H7 (cell line): ENCODE results near the gene POLD3. TPM values are rescaled to one million over a fixed set of nuclear protein-coding genes. Genes with fewer than 3 reads are reported as not detected.

Experiments
- DNase-seq: peaks from one replicate; pipeline ENCODE4 v3.0.0; 2012
- H3K27me3 ChIP-seq: 2 replicates; pipeline ENCODE4 v1.6.0; 2011; ENCODE audit warnings: mild to moderate bottlenecking, low read length; ENCODE audit not compliant: control insufficient read depth, insufficient read depth
- H3K36me3 ChIP-seq: replicated peaks from 2 replicates; pipeline ENCODE4 v1.5.1; 2011; ENCODE audit warnings: low read length; ENCODE audit not compliant: control insufficient read depth, insufficient read depth
- H3K4me3 ChIP-seq: 2 replicates; pipeline ENCODE4 v1.5.1; 2011; ENCODE audit warnings: low read depth, mild to moderate bottlenecking, control low read depth, low read length, moderate library complexity; ENCODE audit not compliant: insufficient read depth
- total RNA-seq: library from RNA; depleted of rRNA; stranded (reverse); fragments of >200 nt; shearing (Covaris generic); gene quantifications from 2 replicates; pipeline ENCODE4 v1.2.3, GENCODE V29; 2014; rRNA removed

Gene POLD3
- 31.8 and 36.8 TPM in 2 replicates for total RNA-seq

GRCh38 chr11:74592441-74593362 lies at the start of gene POLD3:
Gene POLD3 (plus strand): TSS chr11:74592582. CDS start chr11:74592659, 77 bp downstream.
- Histone ChIP-seq H3K36me3 (no peaks in the 10 kb centered on the region; the same call in 1 of the 2 replicates), H3K27me3 (no peaks in the 10 kb centered on the region), H3K4me3 (peak within 1 kb of the TSS; percentile 98)
- DNase-seq, result peak; percentile 91

DNA sequence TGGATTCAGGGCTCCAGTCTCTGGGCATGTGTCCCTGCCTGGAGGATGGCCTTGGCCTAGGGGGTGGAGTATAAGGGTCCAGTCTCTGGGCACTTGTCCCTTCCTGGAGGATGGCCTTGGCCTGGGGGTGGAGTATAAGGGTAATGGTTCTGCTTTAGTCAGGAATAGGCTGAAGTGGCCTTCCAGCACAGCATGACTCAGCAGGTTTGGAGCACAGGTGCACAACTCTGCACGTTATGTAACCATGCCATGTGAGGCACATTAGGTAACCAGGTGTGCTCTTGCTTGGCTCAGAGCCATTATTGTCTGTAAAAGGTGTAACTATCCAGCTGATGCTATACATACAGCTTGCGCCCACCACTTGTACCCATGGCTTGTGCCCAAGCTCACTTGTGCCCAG lies 48.4 kb upstream of the POLD3 start:
- no peak for DNase-seq
- Histone ChIP-seq H3K4me3 (no peak overlapping the region), H3K36me3 (no peaks in the 10 kb centered on the region), H3K27me3 (no peaks in the 10 kb centered on the region)

DNA sequence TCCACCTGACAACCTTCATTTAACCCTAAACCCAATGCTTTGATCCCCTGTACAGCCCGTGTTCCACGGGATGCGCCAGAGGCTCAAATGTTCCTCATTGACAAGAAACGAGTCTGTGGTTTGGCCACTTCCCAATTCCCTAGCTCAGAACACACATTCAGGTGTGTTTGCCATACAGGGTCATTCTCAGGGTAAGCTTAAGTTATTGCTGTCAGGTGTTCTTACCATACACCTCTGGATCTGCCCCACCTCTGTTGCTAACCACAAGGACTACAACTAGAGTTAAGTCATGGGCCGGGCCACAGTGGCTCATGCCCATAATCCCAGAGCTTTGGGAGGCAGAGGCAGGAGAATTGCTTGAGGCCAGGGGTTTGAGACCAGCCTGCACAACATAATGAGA lies 45.6 kb upstream of the POLD3 start:
- no peak for DNase-seq
- H3K27me3 ChIP-seq, result no peaks in the 10 kb centered on the region
- H3K36me3 ChIP-seq, result no peaks in the 10 kb centered on the region
- no peak overlapping the region for H3K4me3 ChIP-seq

GRCh38 chr11:74550991-74551753 lies 41.2 kb upstream of the POLD3 start:
- H3K27me3 ChIP-seq, result no peaks in the 10 kb centered on the region
- no peak for DNase-seq
- no peak overlapping the region for H3K4me3 ChIP-seq
- no peaks in the 10 kb centered on the region for H3K36me3 ChIP-seq

- H3K27me3 ChIP-seq, result no peaks in the 10 kb centered on the region
- no peak overlapping the region for H3K4me3 ChIP-seq
- no peaks in the 10 kb centered on the region for H3K36me3 ChIP-seq
- no peak for DNase-seq
Measured at GRCh38 chr11:74551754-74552145, 40.6 kb upstream of the POLD3 start.

- Histone ChIP-seq H3K4me3 (no peak overlapping the region), H3K36me3 (no peaks in the 10 kb centered on the region), H3K27me3 (no peaks in the 10 kb centered on the region)
- DNase-seq, result no peak
Measured at GRCh38 chr11:74557526-74557925, 34.9 kb upstream of the POLD3 start.

- DNase-seq, result no peak
- H3K36me3 ChIP-seq, result no peaks in the 10 kb centered on the region
- no peak overlapping the region for H3K4me3 ChIP-seq
- H3K27me3 ChIP-seq, result no peaks in the 10 kb centered on the region
Measured at GRCh38 chr11:74559110-74559933, 33.1 kb upstream of the POLD3 start.

DNA sequence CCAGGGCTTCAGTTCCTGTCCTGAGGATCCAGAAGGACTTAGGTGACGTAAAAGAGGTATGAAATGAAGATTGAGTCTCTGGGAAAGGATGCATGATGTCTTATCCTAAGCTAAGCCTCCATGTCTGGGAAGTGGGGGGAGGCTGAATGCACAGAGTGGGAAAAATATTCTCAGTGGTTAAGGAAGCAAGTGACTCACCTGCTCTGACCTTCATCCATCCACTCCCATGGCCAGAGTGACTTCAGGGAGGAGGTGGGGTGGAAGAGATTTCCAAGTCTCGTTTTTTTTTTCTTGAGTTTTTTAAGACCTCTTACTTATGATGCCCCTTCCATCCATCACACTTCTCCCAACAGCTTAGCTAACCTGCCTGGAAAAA lies 32.5 kb upstream of the POLD3 start:
- DNase-seq, result no peak
- Histone ChIP-seq H3K27me3 (no peaks in the 10 kb centered on the region), H3K36me3 (no peaks in the 10 kb centered on the region), H3K4me3 (no peak overlapping the region)

DNA sequence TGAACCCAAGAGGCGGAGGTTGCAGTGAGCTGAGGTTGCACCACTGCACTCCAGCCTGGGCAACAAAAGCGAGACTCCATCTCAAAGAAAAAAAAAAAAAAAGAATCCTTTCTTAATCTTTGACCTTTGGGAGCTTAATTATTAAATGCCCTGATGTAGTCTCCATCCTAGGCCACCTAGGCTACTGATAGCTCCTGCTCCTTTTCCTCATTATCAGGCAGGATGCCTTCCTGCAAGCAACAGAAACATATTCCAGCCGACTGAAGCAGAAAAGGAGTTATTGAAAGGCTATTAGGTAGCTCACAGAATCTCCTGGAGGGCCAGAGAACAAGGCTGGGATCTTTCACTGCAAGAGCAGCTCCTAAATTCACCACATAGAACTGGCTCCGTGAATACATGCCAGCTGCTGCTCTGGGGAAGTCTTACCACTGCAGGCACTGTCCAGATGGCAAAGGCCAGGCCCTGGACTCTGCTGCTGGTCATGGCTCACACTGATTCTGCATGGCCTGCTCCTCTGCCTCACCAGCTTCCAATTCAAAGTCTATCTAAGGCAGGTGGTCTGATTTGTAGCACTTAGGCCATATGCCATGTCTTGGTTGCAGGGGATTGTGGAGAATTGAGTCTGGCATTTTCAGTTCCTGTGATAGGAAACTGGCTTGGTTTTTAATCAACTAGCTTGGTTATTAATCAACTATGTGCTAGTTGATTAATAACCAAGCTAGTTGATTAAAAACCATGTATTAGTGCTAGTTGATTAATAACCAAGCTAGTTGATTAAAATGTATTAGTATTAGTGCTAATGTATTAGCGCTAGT lies 26.0 kb upstream of the POLD3 start:
- Histone ChIP-seq H3K4me3 (no peak overlapping the region), H3K36me3 (no peaks in the 10 kb centered on the region), H3K27me3 (no peaks in the 10 kb centered on the region)
- DNase-seq, result no peak

GRCh38 chr11:74568028-74568427 lies 24.4 kb upstream of the POLD3 start:
- DNase-seq, result no peak
- H3K4me3 ChIP-seq, result no peak overlapping the region
- H3K36me3 ChIP-seq, result no peaks in the 10 kb centered on the region
- no peaks in the 10 kb centered on the region for H3K27me3 ChIP-seq

DNA sequence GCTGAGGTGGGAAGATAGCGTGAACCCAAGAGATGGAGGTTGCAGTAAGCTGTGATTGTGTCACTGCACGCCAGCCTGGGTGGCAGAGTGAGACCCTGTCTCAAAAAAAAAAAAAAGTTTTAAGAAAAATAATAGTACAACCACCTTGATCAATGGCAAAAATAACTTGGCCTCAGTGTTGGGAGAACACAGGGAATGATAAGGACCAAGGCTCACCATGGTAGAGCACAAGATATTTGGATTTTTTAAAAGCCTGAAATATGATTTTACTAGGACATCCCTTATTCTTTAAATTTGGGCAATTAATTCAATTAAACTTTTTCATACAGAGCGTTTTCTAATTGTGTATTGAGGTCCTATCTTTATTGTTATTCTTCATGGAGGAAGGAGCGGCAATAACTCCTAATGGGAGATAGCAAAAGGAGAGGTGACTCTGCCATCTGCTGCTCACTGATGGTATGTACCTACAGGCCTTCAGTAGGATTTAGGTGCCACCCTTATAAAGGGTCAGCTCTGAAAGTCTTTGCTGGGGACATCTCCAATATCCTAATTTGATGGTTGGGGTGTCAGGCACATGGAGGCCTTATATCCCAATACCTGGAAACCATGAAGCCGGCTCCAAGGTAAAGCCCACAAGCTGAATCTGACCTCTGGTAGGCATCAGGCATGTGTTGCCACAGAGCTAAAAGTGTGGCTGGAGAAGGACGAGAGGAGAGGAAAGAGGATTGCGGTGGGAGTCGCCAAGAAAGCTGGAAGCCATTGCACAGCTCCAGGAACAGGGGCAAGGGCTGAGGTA lies 21.9 kb upstream of the POLD3 start:
- peak; percentile 64 for DNase-seq
- H3K27me3 ChIP-seq, result no peaks in the 10 kb centered on the region
- no peak overlapping the region for H3K4me3 ChIP-seq
- no peaks in the 10 kb centered on the region for H3K36me3 ChIP-seq

DNA sequence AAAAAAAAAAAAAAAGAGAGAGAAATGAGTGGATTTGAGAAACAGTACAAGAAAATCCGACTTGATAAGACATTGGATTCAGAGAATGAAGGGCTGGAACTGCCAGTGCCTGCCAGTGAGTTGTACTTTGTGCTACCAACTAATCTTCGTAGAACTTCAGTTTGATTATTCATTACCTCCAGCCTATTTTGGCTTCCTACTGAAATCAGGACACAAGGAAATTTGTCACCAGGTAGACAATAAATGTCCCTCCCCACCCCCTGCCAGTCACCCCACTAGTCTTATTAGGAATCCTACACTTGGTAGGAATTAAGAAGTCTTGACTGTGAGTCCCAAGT lies 21.4 kb upstream of the POLD3 start:
- Histone ChIP-seq H3K36me3 (no peaks in the 10 kb centered on the region), H3K4me3 (no peak overlapping the region), H3K27me3 (no peaks in the 10 kb centered on the region)
- no peak for DNase-seq

GRCh38 chr11:74572349-74572748 lies 20.0 kb upstream of the POLD3 start:
- H3K36me3 ChIP-seq, result no peaks in the 10 kb centered on the region
- H3K4me3 ChIP-seq, result no peak overlapping the region
- H3K27me3 ChIP-seq, result no peaks in the 10 kb centered on the region
- DNase-seq, result no peak
